ENCODE results near the gene GRAMD4. TPM values are rescaled to one million over a fixed set of nuclear protein-coding genes. Genes with fewer than 3 reads are reported as not detected.
"Not testable (repeated sequence)": the region's sequence is repeated elsewhere in the genome, so short reads cannot be mapped to it uniquely, and the experiment has no call there.

GRAMD4 gene
- total RNA-seq, 2 experiments from 2014 or later: 52.9 to 54.8 TPM

GRCh38 chr22:46648225-46648820 lies 28.1 kb downstream of the GRAMD4 start:
- H3K27me3 Mint-ChIP-seq, CTCF ChIA-PET, H3K9me3 Mint-ChIP-seq: not testable (repeated sequence)

GRCh38 chr22:46649141-46650077 lies 29.2 kb downstream of the GRAMD4 start:
- H3K9me3 Mint-ChIP-seq: no peaks in the 10 kb centered on the region
- no peak overlapping the region for H3K27ac Mint-ChIP-seq
- ChIA-PET POLR2A (interaction anchor here (1.0 kb wide), 1 partner anchor 72 kb away, joined by 4 read pairs; no protein-coding TSS in a partner anchor), CTCF (no interaction called here)
- no peaks in the 10 kb centered on the region for H3K27me3 Mint-ChIP-seq
- DNase-seq: no peak
- H3K4me3 Mint-ChIP-seq: no peak overlapping the region
- peaks cover 27% of the 10 kb centered on the region for H3K4me1 Mint-ChIP-seq
- H3K36me3 Mint-ChIP-seq (ENCODE audit: low read depth): no peaks in the 10 kb centered on the region

More at GRCh38 chr22:46648225-46648820, 28.1 kb downstream of the GRAMD4 start:
- H3K4me1 Mint-ChIP-seq: peaks cover 21% of the 10 kb centered on the region
- H3K4me3 Mint-ChIP-seq; H3K27ac Mint-ChIP-seq; DNase-seq; H3K36me3 Mint-ChIP-seq (ENCODE audit: low read depth); POLR2A ChIA-PET: not testable (repeated sequence)

GRCh38 chr22:46650078-46650810 lies 30.1 kb downstream of the GRAMD4 start:
- Mint-ChIP-seq H3K27ac (no peak overlapping the region), H3K9me3 (no peaks in the 10 kb centered on the region), H3K4me3 (no peak overlapping the region), H3K36me3 (ENCODE audit: low read depth) (no peaks in the 10 kb centered on the region), H3K4me1 (peaks cover 30% of the 10 kb centered on the region), H3K27me3 (no peaks in the 10 kb centered on the region)
- no peak for DNase-seq
- CTCF ChIA-PET: no interaction called here
- POLR2A ChIA-PET: interaction anchor here (1.0 kb wide), 1 partner anchor 73 kb away, joined by 4 read pairs; no protein-coding TSS in a partner anchor

DNA sequence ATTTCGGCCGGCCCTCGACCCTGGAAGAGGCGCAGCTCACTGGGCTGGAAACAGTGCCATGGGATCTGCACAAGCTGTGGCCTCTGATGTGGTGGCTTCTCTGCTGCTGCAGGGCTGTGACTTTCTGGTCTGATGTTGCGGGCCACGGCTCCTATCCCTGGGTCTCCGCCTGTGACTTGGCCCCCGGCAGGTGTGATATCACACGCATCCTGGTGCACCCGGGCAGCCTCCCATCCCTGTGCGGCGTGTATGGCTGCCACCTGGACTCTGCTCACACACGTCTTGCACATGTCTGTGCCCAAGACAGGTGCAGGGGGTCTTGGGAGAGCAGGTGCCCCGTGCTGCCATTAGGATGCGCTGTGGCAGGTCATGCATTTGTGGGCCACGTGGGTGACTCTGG lies 31.1 kb downstream of the GRAMD4 start:
- no peaks in the 10 kb centered on the region for H3K36me3 Mint-ChIP-seq (ENCODE audit: low read depth)
- no peak for DNase-seq
- H3K4me1 Mint-ChIP-seq: peaks cover 30% of the 10 kb centered on the region
- CTCF ChIA-PET: no interaction called here
- no peaks in the 10 kb centered on the region for H3K27me3 Mint-ChIP-seq
- no peak overlapping the region for H3K4me3 Mint-ChIP-seq
- POLR2A ChIA-PET: no interaction called here
- no peaks in the 10 kb centered on the region for H3K9me3 Mint-ChIP-seq
- no peak overlapping the region for H3K27ac Mint-ChIP-seq

DNA sequence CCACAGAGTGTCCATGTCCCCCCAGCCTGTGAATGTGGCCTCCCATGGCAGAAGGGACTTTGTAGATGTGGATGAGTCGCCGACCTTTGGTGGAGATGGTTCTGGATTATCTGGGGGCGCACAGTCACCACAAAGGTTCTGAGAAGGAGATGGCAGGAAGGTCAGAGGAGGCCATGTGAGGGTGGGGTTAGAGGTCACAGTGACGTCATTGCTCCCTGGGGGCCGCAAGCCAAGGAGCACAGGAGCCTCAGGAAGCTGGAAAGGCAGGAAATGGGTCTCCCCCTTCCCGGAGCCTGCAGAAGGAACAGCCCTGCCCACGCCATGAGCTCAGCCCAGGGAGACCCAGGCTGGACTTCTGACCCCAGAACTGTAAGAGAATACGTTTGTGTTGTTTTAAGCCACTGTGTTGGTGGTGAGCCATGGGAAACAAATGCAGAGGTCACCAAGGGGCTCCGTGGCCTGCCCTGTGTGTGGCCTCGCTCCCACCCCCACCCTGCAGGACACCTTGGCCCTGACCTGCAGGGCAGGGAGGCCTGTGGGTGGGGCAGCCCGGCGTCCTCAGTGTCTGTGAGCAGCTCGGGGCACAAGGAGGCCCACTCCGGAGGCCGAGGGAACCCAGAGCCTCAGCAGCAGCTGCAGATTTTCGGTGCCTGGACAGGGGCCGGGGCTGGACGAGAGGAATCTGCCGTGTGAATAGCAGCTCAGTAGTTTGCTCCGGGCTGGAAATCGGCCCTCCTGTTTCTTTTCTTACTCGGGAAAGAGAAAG lies 32.1 kb downstream of the GRAMD4 start:
- Mint-ChIP-seq H3K27me3 (no peaks in the 10 kb centered on the region), H3K4me3 (no peak overlapping the region), H3K36me3 (ENCODE audit: low read depth) (no peaks in the 10 kb centered on the region), H3K27ac (no peak overlapping the region), H3K4me1 (peaks cover 30% of the 10 kb centered on the region), H3K9me3 (no peaks in the 10 kb centered on the region)
- DNase-seq: no peak
- CTCF ChIA-PET: no interaction called here
- POLR2A ChIA-PET: no interaction called here

GRCh38 chr22:46652847-46653331 lies 32.7 kb downstream of the GRAMD4 start:
- Mint-ChIP-seq H3K9me3 (no peaks in the 10 kb centered on the region), H3K27me3 (no peaks in the 10 kb centered on the region), H3K4me3 (no peak overlapping the region), H3K27ac (no peak overlapping the region), H3K36me3 (ENCODE audit: low read depth) (no peaks in the 10 kb centered on the region), H3K4me1 (peaks cover 30% of the 10 kb centered on the region)
- ChIA-PET POLR2A (no interaction called here), CTCF (no interaction called here)
- no peak for DNase-seq

DNA sequence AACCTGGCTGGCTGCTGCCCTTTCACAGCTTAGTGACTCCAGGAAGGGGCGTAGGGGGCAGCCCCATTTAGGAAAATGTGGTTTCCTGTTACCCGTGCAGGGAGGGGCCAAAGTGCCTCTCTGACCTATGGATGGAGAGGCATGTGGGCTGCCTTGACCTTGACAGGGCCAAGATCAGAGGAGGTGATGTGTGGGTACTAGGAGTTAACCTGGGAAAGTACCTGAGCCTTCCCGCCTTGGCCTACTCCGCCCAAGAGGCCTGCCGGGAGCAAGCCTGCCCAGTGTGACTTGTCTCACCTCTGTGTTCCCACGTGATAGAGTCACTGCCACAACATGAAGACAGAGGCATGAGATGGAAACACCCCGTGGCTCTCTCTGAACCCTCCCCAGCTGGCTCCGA lies 33.4 kb downstream of the GRAMD4 start:
- ChIA-PET POLR2A (no interaction called here), CTCF (no interaction called here)
- peaks cover 30% of the 10 kb centered on the region for H3K4me1 Mint-ChIP-seq
- no peaks in the 10 kb centered on the region for H3K27me3 Mint-ChIP-seq
- H3K9me3 Mint-ChIP-seq: no peaks in the 10 kb centered on the region
- H3K4me3 Mint-ChIP-seq: no peak overlapping the region
- DNase-seq: peak; percentile 24
- H3K27ac Mint-ChIP-seq: no peak overlapping the region
- no peaks in the 10 kb centered on the region for H3K36me3 Mint-ChIP-seq (ENCODE audit: low read depth)

GRCh38 chr22:46654426-46654825 lies 34.2 kb downstream of the GRAMD4 start:
- H3K4me1 Mint-ChIP-seq: peaks cover 30% of the 10 kb centered on the region
- ChIA-PET POLR2A (no interaction called here), CTCF (no interaction called here)
- no peak overlapping the region for H3K27ac Mint-ChIP-seq
- H3K9me3 Mint-ChIP-seq: no peaks in the 10 kb centered on the region
- H3K4me3 Mint-ChIP-seq: no peak overlapping the region
- no peak for DNase-seq
- H3K27me3 Mint-ChIP-seq: no peaks in the 10 kb centered on the region
- no peaks in the 10 kb centered on the region for H3K36me3 Mint-ChIP-seq (ENCODE audit: low read depth)

DNA sequence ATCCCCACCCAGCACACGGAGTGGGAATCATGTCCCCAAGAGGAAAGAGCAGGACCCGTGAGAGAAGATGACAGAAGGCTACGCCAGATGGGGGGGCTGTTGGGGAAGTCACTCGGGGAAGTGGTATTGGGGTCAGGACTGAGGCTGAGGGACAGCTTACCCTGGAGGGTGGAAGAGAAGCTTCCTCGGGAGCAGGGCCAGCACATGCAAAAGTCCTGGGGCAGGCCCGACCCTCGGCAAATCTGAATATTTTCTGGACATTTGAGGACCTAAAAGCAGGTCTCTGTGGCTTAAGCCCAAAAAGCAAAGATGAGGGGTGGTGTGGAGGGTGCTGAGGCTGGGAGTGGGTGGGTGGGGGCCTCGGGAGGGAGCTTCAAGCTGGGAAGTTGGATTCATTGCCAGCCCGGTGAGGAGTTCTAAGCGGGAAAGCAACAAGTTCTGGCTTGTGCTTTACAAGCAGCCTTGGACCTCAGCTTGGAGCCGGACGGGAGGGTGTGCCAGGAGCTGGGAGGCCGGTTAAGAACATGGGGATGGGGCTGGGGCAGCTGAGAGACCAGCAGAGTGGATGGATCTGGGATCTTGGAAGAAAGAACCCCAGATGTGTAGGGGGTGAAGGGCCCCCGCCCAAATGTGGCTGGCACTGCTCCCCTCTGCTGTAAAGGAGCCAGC lies 34.9 kb downstream of the GRAMD4 start:
- ChIA-PET POLR2A (no interaction called here), CTCF (no interaction called here)
- Mint-ChIP-seq H3K4me1 (peaks cover 31% of the 10 kb centered on the region), H3K27ac (no peak overlapping the region), H3K27me3 (no peaks in the 10 kb centered on the region), H3K36me3 (ENCODE audit: low read depth) (no peaks in the 10 kb centered on the region), H3K4me3 (no peak overlapping the region), H3K9me3 (no peaks in the 10 kb centered on the region)
- DNase-seq: no peak

DNA sequence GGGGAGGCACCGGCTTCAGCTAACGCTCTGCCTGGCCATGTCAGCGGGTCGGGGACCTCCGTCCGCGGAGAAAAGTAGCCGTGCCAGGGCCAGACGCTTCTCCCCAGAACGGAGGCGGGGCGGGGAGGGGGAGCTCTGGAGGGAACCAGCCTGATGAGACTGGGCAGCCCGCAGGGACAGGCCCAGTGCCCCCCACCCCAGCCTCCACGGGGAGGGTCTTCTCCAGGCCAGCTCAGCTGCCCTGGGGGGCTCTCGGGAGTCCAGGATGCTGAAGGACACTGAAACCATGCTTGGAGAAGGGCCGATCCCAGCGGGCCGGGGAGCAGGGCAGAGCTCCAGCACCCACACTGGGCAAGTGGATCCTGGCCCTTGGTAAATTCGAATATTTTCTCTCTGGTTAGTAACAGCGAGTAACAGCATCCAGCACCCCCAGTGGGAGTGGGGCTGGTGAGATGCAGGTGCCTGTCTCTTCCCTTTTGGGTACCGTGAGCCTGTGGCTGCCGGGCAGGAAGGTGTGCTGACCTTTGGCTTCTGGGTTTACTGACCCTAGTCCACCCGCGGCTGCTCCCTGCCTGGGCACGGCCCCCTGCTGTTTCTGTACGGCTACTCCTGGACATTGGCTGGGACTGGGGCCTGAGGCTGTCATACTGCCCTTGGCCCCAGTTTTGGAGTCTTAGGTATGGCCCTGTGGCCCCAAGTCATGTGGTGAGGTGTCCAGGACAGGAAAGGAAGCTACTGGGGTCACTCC lies 35.8 kb downstream of the GRAMD4 start:
- POLR2A ChIA-PET: no interaction called here
- CTCF ChIA-PET: no interaction called here
- Mint-ChIP-seq H3K36me3 (ENCODE audit: low read depth) (no peaks in the 10 kb centered on the region), H3K27ac (no peak overlapping the region), H3K27me3 (no peaks in the 10 kb centered on the region), H3K9me3 (no peaks in the 10 kb centered on the region), H3K4me3 (no peak overlapping the region), H3K4me1 (peaks cover 41% of the 10 kb centered on the region)
- DNase-seq: no peak

DNA sequence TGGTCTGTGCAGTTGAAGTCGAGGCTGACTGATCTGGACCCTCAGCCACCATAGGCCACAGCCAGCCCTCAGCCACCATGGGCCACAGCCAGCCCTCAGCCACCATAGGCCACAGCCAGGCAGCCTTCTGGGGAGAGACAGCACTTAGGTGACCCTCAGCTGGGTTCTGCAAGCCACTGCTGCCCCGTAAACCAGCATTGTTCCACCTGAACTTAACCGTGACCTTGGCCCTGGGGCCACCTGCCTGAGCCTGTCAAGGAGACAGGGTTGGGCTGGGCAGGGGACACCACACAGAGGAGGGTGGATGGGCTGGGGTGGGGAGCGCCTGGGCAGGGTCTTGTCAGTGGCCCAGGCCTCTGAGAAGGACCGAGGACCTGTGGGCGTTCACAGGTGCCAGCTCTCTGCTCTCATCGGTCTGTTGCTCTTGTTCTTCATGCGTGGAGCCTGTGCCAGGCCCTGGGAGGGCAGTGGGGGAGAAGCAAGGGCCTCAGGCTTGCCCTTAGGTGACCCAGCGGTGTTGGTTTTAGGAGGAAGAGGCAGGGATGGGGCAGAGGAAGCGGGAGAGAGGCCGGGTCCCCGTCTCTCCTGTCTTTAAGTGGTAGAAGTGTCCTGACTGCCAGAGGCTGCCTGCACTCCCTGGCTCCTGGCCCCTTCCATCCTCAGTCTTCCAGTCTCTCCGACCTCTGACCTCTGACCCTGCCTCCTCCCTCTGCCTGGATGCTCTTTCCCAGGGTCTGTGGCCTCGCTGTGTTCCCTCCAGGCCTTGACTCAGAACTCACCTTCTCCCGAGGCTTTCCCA lies 36.9 kb downstream of the GRAMD4 start:
- H3K27me3 Mint-ChIP-seq: no peaks in the 10 kb centered on the region
- ChIA-PET POLR2A (no interaction called here), CTCF (no interaction called here)
- no peaks in the 10 kb centered on the region for H3K9me3 Mint-ChIP-seq
- DNase-seq: no peak
- no peak overlapping the region for H3K27ac Mint-ChIP-seq
- no peak overlapping the region for H3K4me3 Mint-ChIP-seq
- peaks cover 41% of the 10 kb centered on the region for H3K4me1 Mint-ChIP-seq
- H3K36me3 Mint-ChIP-seq (ENCODE audit: low read depth): no peaks in the 10 kb centered on the region
